ENCODE results near the gene SFXN4.

DNA sequence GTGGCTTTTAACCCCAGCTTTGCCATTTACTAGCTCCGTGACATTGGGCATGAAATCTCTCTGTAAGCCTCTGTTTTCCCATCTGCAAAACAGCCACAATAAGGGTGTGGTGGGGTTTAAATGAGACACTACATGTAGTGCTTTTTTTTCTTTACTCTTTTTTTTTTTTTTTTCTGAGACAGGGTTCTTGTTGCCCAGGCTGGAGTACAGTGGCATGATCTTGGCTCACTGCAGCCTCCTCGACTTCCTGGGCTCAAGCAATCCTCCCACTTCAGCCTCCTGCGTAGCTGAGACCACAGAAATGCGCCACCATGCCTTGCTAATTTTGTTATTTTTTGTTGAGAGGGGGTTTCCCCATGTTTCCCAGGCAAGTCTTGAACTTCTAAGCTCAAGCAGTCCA lies 69.9 kb downstream of the SFXN4 start:
- TF ChIP-seq CTCF (IDR thresholded peaks at IDR 0.05) = no peak
- no peak for TF ChIP-seq POLR2A (IDR thresholded peaks at IDR 0.05)

All from ovary (tissue), 3 donors.